NCI-H510A (cell line): Measurements from ENCODE around the gene SCN7A.
"Not testable (repeated sequence)": the region's sequence is repeated elsewhere in the genome, so short reads cannot be mapped to it uniquely, and the experiment has no call there.

Source experiments
- DNase-seq: peaks from one replicate; lab custom pipeline; 2025; lab: John Stamatoyannopoulos, UW

The SCN7A gene

DNA sequence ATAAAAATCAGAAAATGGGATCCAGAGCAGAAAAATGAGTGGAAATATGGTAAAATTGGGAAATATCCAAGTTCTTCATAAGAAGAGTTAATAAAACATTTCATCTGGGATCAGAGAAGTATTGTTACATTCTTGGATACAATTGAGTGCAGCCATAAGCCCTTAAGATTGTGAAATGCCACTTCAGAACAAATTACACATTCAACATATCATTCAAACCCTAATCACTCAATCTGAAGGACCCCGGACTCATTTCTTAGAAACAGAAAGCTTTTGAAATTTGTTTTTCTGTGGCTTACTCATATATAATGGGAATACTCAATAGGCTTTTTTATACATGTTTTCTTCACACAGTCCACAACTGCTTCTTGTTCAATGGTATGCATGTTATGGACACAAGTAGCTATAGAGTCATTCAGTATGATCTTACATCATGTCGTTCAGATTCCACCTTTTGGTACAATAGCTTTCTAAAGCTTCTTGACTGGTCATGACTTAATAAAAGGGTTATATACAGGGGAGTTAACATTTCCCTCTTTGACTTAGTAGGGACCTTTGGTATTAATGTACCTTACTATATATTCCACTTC, 39.9 kb downstream of the SCN7A start:
- no peak for DNase-seq

DNA sequence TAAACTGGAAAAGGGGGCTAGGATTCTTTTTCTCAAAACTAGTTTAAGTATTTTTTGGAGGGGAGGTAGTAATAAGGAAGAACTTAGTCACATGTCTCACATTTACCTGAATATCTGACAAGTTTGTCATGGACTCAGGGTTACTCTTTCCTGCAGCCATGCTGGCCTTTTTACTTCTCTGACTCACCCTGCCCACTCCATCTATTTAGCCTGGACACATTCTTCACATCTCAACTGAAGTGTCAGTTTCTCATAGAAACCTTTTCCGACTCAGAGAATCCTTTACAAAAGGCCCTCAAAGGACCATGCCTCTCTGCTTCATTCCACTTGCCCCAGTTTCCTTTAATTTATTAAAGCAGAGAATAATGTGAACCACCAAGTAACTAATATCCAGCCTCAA, 42.6 kb downstream of the SCN7A start:
- DNase-seq: no peak

DNA sequence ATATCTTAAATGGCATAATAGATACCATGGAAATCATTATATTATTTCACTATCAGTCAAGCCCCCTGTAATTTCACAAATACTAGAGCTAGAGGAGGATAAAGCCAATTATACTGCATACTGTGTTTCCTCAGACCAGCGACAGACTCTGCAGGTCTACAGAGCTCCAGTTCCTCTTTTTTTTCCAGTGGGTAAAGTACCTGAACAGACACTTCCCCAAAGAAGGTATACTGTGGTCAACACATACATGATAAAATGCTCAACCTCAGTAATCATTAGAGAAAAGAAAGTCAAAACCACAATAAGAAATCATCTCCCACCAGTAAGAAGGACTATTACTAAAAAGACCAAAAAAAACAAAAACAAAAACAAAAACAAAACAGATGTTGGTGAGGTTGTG, 44.6 kb downstream of the SCN7A start:
- no peak for DNase-seq

DNA sequence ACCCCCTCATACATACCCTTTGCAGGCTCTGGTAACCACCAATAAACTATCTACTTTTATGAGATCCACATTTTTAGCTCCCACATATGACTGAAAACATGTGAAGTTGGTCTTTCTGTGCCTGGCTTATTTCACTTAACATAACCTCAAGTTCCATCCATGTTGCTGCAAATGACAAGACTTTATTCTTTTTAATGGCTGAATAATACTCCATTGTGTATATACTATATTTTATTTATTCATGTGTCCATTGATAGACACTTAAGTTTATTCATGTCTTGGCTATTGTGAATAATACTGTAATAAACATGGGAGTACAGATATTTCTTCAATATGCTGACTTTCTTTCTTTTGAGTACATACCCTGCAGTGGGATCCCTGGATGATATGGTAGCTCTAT, 45.9 kb downstream of the SCN7A start:
- DNase-seq: no peak

DNA sequence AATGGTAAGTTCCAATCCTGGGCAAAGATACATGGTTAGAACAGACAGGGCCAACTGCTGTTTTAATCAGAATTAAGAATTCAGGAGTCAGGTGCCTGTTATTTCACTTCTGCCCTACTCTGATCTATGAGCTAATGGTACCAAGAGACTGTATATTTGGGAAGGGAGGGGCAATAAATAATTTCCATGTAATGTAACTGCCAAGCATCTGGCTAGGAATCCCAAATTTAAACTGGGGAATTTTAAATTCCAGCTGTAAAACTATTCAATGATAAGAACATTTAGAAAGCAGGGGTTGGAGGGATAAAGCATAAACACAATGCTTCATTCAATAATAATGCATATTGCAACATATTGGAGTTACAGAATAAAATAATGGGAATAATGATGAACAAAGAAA, 49.7 kb downstream of the SCN7A start:
- no peak for DNase-seq

DNA sequence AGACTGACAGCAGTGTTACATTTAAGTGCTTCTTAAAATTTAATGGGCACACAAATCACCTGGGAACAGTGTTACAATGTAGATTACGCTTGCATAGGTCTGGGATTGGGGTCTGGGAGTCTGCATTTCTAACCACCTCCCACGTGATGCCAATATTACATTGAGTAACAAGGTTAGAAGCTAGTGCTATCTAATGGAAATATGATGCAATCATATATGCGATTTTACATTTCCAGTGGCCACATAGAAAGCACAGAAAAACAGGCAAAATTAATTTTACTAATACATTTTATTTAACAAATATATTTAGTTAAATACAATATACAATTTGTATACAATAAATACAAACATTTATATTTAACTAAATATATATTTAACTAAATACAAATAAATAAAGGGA, 53.7 kb downstream of the SCN7A start:
- no peak for DNase-seq

DNA sequence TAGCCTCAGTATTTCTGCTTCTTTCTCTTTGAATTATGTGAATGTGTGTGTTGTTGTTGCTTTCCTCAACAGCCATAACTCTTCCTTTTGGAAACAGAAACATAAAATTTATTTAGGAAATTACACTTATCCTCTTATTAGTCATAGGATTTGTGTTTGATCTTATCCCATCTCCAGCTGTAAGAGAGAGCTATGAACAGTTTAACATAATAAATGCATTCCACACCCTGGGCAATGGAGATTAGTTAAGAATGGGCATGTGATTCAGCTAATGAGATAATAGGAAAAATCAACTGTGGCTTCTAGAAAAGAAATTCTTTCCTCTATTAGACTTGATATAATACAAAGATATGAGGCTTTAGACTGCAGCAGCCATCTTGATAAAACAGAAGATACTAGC, 55.0 kb downstream of the SCN7A start:
- DNase-seq: no peak

DNA sequence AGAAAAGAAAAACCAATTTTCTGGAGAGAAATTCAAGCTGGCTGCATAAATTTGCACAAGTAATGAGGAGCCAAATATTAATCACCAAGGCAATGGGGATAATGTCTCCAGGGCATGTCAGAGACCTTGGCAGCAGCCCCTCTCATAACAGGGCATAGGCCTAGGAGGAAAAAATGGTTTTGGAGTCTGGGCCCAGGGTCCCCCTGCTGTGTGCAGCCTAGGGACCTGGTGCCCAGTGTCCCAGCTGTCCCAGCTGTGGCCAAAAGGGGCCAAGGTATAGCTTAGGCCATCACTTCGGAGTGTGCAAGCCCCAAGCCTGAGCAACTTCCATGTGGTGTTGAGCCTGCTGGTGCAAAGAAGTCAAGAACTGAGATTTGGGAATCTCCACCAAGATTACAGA, 57.1 kb downstream of the SCN7A start:
- no peak for DNase-seq

DNA sequence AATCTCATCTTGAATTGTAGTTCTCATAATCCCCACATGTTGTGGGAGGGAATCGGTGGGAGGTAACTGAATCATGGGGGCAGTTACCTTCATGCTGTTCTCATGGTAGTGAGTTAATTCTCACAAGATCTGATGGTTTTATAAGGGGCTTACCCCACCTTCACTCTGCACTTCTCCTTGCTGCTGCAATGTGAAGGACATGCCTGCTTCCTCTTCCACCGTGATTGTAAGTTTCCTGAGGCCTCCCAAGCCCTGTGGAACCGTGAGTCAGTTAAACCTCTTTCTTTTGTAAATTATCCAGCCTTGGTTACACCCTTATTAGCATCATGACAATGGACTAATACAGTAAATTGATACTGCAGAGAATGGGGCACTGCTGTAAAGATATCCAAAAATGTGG, 57.9 kb downstream of the SCN7A start:
- DNase-seq: no peak

DNA sequence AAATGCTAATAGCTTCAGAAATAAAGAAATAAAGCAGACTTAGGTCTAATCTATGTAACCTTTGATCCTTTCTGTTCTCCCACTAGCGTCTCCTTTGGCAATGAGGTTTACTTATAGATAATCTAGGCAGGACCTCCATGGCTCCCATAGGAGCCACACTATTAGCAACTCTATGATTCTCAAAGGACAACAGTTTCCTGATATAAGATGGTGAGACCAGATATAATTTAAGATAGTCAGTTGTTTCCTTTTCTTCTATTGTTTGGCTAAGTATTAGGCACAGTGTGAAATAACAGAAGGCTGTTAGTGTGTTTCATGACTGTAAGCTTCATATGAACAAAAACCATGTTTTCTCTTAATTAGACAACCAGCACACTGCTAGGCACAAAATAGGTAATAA, 59.6 kb downstream of the SCN7A start:
- DNase-seq: no peak

DNA sequence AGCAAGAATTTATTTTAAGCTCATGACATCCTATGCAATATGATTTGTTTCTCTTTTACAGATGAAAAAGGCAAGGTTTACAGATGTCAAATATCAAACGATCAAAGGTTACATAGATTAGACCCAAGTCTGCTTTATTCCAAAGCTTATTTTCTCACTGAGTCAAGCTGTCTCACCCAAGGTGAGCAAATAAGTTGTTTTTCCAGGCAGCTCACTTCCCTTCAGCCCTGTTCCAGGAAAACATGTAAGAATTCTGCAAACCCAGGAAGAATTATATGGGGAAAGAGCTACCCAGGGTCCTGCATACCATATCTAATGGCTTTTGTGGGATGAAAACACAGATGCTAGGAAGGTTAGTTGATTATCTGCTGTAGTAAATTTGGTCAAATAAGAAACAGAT, 60.6 kb downstream of the SCN7A start:
- no peak for DNase-seq

DNA sequence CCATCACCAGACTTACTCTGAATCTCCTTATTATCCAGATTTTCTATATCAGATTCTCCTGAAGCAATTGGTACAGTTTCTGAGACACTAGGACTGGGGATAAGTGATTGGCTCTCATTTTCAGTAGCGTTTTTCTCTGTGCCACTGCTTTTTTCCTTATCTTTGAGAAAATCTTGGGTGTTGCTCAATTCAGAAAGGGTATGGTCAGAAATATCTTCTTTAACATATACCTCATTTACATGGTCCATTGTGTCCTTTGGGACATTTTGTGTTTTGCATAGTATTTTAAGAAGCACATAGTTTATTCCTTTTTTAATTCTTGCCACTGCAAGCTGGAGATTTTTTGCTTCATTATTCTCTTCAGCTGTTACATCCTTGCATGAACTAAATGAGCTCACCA, 61.7 kb downstream of the SCN7A start:
- no peak for DNase-seq

DNA sequence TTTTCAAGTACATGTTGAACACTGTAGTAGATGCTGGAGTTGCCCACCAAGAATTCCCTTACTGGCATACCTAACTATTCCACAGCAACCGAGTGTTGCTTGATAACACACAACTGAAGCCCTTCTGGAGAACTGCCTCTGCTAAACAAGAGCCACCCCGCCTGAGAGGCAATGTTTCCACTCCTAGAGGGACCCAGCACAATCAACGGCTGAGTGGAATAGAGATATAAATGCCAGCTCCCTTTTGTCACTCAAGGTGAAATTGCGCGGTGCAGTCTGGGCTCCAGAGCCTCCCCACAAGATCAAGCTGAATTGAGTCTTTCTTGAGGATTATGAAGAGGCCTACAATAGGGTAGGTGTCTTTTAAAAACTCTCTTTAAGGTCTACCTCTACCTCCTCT, 69.2 kb downstream of the SCN7A start:
- no peak for DNase-seq

DNA sequence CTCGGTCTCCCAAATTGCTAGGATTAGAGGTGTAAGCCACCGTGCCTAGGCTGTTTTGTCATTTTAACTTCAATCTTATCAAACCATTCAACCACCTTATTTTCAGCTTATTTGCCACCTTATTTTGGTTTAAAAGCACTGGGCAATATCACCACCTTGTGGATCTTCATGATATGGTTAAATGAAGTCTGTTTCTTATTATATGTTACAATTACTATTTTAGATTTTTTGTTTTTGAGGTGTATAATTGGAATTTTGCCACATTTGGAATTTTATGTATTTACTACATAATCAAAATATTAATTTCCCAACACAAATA, 74.5 kb downstream of the SCN7A start:
- no peak for DNase-seq

DNA sequence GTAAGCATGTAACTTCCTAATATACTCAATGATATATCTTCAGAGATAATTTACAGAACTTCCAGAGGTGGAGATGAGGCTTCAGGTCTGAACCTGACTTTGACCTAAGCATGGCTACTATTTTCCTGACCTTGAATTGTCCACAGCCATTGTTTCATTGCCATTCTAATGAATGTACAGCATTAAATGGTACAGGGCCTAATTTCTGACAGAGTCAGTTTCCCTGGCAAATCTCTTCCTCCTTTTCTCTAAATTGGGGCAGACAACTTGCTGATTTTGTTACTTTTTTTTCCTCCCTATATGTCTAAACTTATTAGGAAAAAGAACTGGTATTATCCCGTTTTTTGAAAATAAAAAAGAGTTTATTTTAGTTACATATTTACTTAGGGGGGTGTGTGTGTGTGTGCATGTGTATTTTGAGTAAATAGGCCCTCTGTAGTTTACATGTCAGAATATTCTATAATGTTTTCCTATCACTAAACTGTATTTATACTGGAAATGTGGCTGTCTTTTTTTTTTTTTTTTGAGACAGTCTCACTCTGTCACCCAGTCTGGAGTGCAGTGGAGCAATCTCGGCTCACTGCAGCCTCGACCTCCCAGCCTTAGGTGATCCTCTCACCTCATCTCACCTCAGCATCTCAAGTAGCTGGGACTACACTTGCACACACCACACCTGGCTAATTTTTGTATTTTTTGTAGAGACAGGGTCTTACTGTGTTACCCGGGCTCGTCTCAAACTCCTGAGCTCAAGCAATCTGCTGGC, 75.0 kb downstream of the SCN7A start:
- no peak for DNase-seq

DNA sequence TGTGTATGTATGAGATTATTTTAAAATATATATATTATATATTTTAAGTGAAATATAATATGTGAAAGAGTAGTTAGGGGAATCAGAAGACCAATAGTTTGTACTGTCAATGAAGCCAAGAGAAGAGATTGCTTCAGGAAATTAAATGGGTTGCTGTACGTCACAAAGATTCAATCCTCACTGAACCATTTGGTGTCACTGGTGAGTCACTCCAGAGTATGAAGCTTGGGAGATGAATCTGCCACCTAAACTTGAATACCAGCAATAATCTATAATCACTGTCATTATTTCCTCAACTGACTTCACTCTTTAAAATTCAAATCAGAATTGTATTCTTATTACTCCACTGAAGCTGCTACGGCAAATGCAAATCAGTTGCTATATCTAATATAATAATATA, 76.4 kb downstream of the SCN7A start:
- no peak for DNase-seq

DNA sequence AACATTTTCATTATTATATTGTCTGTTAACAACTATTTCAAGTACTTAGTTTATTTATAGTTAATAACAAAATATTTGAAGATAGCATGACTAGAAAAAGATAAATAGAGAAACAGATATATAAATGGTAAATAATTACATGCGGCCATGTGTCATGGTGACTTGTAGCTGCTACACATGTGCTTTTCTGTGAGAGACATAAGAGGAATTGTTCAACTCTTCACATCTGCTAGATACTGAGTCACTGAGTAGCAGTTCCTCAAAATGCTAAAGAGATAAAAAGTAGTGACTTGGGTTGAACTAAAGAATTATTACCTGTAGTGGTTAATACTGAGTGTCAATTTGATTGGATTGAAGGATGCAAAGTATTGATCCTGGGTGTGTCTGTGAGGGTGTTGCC, 80.8 kb downstream of the SCN7A start:
- DNase-seq: no peak

DNA sequence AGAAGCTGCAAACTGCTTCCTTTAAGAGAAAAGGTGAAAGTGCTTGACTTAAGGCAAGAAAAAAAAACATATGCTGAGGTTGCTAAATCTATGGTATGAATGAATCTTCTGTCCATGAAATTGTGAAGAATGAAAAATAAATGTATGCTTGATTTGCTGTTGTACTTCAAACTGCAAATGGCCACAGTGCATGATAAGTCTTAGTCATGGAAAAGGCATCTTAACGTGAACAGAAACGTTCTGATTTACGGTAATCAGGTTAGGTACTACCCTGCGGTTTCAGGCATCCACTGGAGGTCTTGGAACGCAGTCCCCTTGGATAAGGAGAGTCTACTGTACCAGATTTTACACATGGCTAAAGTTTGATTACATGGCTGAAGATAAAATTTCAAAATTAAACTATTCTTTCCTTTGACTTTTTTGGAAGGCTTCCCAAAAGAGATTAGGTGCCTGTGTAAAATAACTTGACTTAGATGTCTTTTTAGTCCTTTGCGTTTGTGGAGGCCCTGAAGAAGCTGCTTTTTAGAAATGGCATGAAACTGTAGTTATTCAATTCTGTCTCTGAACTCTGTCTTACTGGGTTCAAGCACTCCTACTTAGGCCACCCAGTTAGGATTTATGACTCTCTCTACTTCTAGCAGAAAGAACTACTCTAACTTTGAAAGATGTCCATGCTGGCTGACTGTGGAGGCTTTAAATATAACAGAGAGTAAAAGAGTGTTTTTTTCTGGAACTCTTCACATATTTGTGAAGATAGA, 82.4 kb downstream of the SCN7A start:
- DNase-seq: no peak

DNA sequence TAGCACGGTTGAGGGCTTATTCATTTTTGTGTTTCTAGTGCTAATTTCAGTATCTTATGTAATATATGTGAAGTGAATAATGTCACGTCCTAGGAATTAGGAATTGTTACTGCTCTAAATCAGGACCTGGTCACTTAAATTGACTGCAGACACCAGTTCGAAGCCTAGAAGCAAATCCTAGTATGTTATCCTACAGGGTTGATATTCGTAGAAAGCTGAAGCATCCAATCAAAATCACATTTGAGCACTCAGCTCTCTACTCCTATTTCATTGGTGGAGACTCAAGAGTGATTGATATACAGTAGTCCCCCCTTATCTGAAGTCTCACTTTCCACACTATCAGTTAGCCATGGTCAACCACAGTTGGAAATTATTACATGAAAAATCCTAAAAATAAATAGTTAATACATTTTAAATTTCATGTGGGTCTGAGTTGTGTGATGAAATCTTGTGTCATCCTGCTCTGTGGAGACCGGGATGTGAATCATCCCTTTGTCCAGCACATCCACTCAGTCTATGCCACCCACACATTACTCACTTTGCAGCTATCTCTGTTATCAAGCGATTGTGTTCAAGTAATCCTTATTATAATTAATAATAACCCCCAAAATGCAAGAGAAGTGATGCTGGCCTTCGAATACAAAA, 83.1 kb downstream of the SCN7A start:
- DNase-seq: no peak

DNA sequence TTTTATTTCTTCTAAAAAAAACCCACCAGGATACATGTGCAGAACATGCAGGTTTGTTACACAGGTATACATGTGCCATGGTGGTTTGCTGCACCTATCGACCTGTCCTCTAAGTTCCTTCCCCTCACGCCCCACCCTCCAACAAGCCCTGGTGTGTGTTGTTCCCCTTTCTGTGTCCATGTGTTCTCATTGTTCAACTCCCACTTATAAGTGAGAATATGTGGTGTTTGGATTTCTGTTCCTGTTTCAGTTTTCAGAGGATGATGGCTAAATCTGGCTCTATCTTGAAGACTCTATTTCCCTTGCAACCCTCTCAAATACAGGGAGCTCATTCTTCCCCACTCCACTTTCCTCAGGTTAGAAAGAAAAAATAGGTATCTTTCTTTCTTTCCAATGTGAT, 86.3 kb downstream of the SCN7A start:
- not testable (repeated sequence) for DNase-seq

DNA sequence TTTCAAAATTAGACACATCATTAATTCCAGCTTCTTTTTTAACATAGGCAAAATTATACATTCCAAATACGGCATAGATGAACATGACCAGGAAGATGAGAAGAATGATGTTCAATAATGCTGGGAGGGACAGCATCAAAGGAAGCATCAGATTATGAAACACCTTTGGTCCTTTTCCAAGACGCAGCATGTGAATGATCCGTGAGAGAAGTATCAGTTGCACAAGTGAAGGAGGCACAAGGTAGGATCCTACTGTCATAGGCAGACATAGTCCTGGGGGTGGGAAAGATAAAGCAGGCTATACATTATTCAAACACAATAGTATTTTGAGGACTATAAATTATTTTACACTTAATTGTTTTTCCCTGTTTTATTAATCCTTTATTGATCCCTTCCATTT, 87.7 kb downstream of the SCN7A start:
- DNase-seq: no peak

DNA sequence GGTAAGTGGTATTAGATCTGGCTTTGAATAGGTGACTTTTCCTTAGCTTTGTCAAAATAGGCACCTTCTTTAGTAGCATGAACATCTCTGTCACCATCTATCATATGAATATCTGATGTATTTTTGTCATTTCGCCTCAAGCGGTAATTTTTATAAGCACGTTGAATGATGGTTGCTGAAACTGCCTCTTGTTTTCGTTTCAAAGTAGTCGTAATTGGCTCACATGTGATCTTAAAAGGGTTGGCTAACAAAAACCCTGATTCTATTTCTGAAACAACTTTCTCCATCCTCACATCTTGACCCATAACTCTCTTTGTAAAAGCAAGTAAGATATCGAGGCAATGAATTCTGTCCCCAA, 88.5 kb downstream of the SCN7A start:
- DNase-seq: no peak
